Fibroblast of lung (primary cell): ENCODE data around the gene EYA2. TPM values are rescaled to one million over a fixed set of nuclear protein-coding genes. Genes with fewer than 3 reads are reported as not detected.
A peak's percentile ranks its signal among the peaks of the same experiment; 100 is the strongest.

Experiments used
- DNase-seq, 2 donors: peaks; one replicate each; pipeline versions ENCODE4 v3.0.0 to v3.0.0-alpha.2; 2010; ENCODE audit warnings: low read depth in 2 of 2
- H2AFZ ChIP-seq: 2 replicates; pipeline ENCODE4 v1.5.1; 2012; ENCODE audit warnings: low read length, control low read depth, inconsistent platforms
- H3K27ac ChIP-seq: 2 replicates; pipeline ENCODE4 v1.5.1; 2011; ENCODE audit warnings: low read length, control low read depth; ENCODE audit not compliant: insufficient read depth
- H3K27me3 ChIP-seq: 2 replicates; pipeline ENCODE4 v1.5.1; 2011; ENCODE audit warnings: mild to moderate bottlenecking, low read length; ENCODE audit not compliant: control insufficient read depth, insufficient read depth
- H3K36me3 ChIP-seq: 2 replicates; pipeline ENCODE4 v1.5.1; 2011; ENCODE audit warnings: low read length; ENCODE audit not compliant: control insufficient read depth, insufficient read depth
- H3K4me1 ChIP-seq: 2 replicates; pipeline ENCODE4 v1.5.1; 2011; ENCODE audit warnings: low read length; ENCODE audit not compliant: control insufficient read depth, insufficient read depth; ENCODE audit errors: extremely low read depth
- H3K4me2 ChIP-seq: 2 replicates; pipeline ENCODE4 v1.5.1; 2011; ENCODE audit warnings: low read length, control low read depth; ENCODE audit not compliant: insufficient read depth; ENCODE audit errors: extremely low read depth
- H3K4me3 ChIP-seq, 4 experiments: fragments of 200-600 bp in 1 of 4; sonication (generic) in 1 of 4; replicated peaks in 1 of 4; 2 replicates each; pipeline ENCODE4 v1.5.1; 2011 to 2016; ENCODE audit warnings: low read length in 4 of 4, low read depth in 3 of 4, mild to moderate bottlenecking in 3 of 4, control low read depth in 2 of 4, inconsistent platforms in 1 of 4, mixed read lengths in 1 of 4; ENCODE audit not compliant: insufficient read depth in 1 of 4; ENCODE audit errors: control extremely low read depth in 1 of 4
- H3K79me2 ChIP-seq: 2 replicates; pipeline ENCODE4 v1.5.1; 2012; ENCODE audit warnings: mild to moderate bottlenecking, low read length, inconsistent platforms; ENCODE audit not compliant: control insufficient read depth, insufficient read depth
- H3K9ac ChIP-seq: 2 replicates; pipeline ENCODE4 v1.5.1; 2011; ENCODE audit warnings: mild to moderate bottlenecking, low read length, control low read depth; ENCODE audit not compliant: insufficient read depth
- H3K9me3 ChIP-seq: 2 replicates; pipeline ENCODE4 v1.5.1; 2012; ENCODE audit warnings: low read depth, low read length; ENCODE audit not compliant: control insufficient read depth, insufficient read depth
- H4K20me1 ChIP-seq: 2 replicates; pipeline ENCODE4 v1.5.1; 2011; ENCODE audit warnings: low read length; ENCODE audit not compliant: control insufficient read depth, insufficient read depth; ENCODE audit errors: extremely low read depth
- EZH2 ChIP-seq: IDR thresholded peaks from 2 replicates; pipeline ENCODE4 v1.5.1; 2012; ENCODE audit warnings: low read length, control low read depth, mild to moderate bottlenecking; ENCODE audit errors: missing control alignments
- polyA plus RNA-seq, 2 donors: library from polyadenylated mRNA; depleted of rRNA in 1 of 2; stranded (reverse) in 1 of 2; unstranded in 1 of 2; fragments of >200 nt; gene quantifications; 2 replicates each; pipeline ENCODE4 v1.2.1, GENCODE V29; 2011 to 2012; ENCODE audit warnings: missing spikeins in 1 of 2
- total RNA-seq: library from RNA; depleted of rRNA; stranded (reverse); fragments of >200 nt; gene quantifications from 2 replicates; pipeline ENCODE4 v1.2.1, GENCODE V29; 2014
- TF ChIP-seq, protein P1 (sequence below), 2 donors: IDR thresholded peaks in 1 of 2; conservative IDR thresholded peaks in 1 of 2; 1 replicate in 1 of 2; 2 replicates in 1 of 2; pipeline ENCODE4 v1.5.1; 2011 to 2012; ENCODE audit warnings: low read length in 2 of 2, control low read depth in 1 of 2, inconsistent platforms in 1 of 2, low read depth in 1 of 2, mild to moderate bottlenecking in 1 of 2

Gene EYA2
- total and polyA plus RNA-seq, 2 donors (not counting 1 experiment from before 2014, with no cell fraction given), result 0.37 to 1.7 TPM

DNA sequence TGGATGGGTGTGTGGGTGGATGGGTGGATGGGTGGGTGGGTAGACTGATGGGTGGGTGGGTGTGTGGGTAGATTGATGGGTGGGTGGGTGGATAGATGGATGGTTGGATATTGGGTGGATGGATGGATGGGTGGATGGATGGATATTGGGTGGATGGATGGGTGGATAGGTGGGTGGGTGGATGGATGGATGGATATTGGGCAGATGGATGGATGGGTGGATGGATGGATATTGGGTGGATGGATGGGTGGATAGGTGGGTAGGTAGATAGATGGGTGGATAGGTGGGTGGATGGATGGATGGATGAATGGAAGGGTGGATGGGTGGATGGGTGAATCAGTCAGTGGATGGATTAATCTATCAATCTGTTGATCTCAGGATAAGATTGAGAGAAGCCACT, 284.6 kb downstream of the EYA2 start:
- TF ChIP-seq, protein P1, sequence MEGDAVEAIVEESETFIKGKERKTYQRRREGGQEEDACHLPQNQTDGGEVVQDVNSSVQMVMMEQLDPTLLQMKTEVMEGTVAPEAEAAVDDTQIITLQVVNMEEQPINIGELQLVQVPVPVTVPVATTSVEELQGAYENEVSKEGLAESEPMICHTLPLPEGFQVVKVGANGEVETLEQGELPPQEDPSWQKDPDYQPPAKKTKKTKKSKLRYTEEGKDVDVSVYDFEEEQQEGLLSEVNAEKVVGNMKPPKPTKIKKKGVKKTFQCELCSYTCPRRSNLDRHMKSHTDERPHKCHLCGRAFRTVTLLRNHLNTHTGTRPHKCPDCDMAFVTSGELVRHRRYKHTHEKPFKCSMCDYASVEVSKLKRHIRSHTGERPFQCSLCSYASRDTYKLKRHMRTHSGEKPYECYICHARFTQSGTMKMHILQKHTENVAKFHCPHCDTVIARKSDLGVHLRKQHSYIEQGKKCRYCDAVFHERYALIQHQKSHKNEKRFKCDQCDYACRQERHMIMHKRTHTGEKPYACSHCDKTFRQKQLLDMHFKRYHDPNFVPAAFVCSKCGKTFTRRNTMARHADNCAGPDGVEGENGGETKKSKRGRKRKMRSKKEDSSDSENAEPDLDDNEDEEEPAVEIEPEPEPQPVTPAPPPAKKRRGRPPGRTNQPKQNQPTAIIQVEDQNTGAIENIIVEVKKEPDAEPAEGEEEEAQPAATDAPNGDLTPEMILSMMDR (conservative IDR thresholded peaks at IDR 0.05 in 1 of 2, IDR thresholded peaks at IDR 0.05 in 1 of 2; ENCODE audit: low read depth in 1 of 2, low read length in 2 of 2), result no peak
- no peak for TF ChIP-seq EZH2
- no peaks in the 10 kb centered on the region for H3K36me3 ChIP-seq
- DNase-seq, result no peak
- H3K79me2 ChIP-seq, result no peaks in the 10 kb centered on the region
- no peak overlapping the region for H3K9ac ChIP-seq
- no peak overlapping the region for H3K27ac ChIP-seq
- H2AFZ ChIP-seq, result no peak overlapping the region
- no peaks in the 10 kb centered on the region for H3K4me1 ChIP-seq
- no peaks in the 10 kb centered on the region for H3K9me3 ChIP-seq
- no peak overlapping the region for H3K4me2 ChIP-seq
- H3K4me3 ChIP-seq, result no peak overlapping the region
- no peaks in the 10 kb centered on the region for H3K27me3 ChIP-seq
- no peaks in the 10 kb centered on the region for H4K20me1 ChIP-seq

- no peak overlapping the region for H3K9ac ChIP-seq
- H3K9me3 ChIP-seq, result no peaks in the 10 kb centered on the region
- no peaks in the 10 kb centered on the region for H3K79me2 ChIP-seq
- no peak overlapping the region for H3K27ac ChIP-seq
- DNase-seq, result peak; percentile 69 to 78
- no peaks in the 10 kb centered on the region for H3K4me1 ChIP-seq
- no peaks in the 10 kb centered on the region for H3K27me3 ChIP-seq
- H4K20me1 ChIP-seq, result no peaks in the 10 kb centered on the region
- peak overlapping the region; percentile 69 for H2AFZ ChIP-seq
- H3K4me2 ChIP-seq, result no peak overlapping the region
- no peak overlapping the region for H3K4me3 ChIP-seq
- TF ChIP-seq, protein P1 (conservative IDR thresholded peaks at IDR 0.05 in 1 of 2, IDR thresholded peaks at IDR 0.05 in 1 of 2; ENCODE audit: low read depth in 1 of 2, low read length in 2 of 2), result no peak
- no peak for TF ChIP-seq EZH2
- H3K36me3 ChIP-seq, result no peaks in the 10 kb centered on the region
These were observed 286.6 kb downstream of the EYA2 start for GRCh38 chr20:47181056-47181862.

DNA sequence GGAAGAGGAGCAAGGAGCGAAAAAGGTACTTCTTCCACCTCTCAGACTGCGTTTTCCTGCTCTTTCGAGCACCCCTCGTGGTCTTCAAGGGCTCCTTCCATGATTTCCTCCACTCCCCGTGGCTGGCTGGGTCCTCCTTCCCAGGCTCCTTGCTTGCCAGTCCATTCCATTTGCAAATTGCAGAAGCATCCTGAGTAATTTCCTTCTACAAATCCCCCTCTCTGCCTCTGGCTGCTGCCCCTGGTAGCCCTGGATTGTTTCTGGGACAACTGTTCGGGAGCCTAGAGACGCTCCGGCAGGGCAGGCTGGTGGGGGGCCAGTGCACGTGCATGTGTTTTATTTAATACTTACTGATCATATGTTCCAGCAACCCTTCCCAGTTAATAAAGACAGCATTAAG, 288.7 kb downstream of the EYA2 start:
- H3K9me3 ChIP-seq, result no peaks in the 10 kb centered on the region
- H3K4me2 ChIP-seq, result no peak overlapping the region
- no peak for DNase-seq
- no peaks in the 10 kb centered on the region for H4K20me1 ChIP-seq
- no peaks in the 10 kb centered on the region for H3K79me2 ChIP-seq
- H3K9ac ChIP-seq, result no peak overlapping the region
- no peak overlapping the region for H3K4me3 ChIP-seq
- H3K27me3 ChIP-seq, result no peaks in the 10 kb centered on the region
- H3K36me3 ChIP-seq, result no peaks in the 10 kb centered on the region
- no peak overlapping the region for H2AFZ ChIP-seq
- H3K27ac ChIP-seq, result no peak overlapping the region
- TF ChIP-seq, protein P1 (conservative IDR thresholded peaks at IDR 0.05 in 1 of 2, IDR thresholded peaks at IDR 0.05 in 1 of 2; ENCODE audit: low read depth in 1 of 2, low read length in 2 of 2), result no peak
- no peak for TF ChIP-seq EZH2
- no peaks in the 10 kb centered on the region for H3K4me1 ChIP-seq
